ENCODE data around the gene DIPK1A.

The DIPK1A gene

GRCh38 chr1:92803140-92803887, 157.9 kb downstream of the DIPK1A start:
- no peak for DNase-seq (ENCODE audit: low spot score)

- DNase-seq (ENCODE audit: low spot score), result no peak
These were observed 163.3 kb downstream of the DIPK1A start for GRCh38 chr1:92797961-92798360.

GRCh38 chr1:92797297-92797696, 164.0 kb downstream of the DIPK1A start:
- DNase-seq (ENCODE audit: low spot score), result no peak

- no peak for DNase-seq (ENCODE audit: low spot score)
These were observed 166.1 kb downstream of the DIPK1A start for GRCh38 chr1:92795166-92795565.

GRCh38 chr1:92792340-92792782, 168.9 kb downstream of the DIPK1A start:
- no peak for DNase-seq (ENCODE audit: low spot score)

Small RNAs within 50 kb of the gene (small RNA-seq; reads per million reads assigned to genes)
- gene RF00432, result 0 reads per million in 2 experiments
- 0 reads per million in 2 experiments for gene RN7SL692P
- 0 reads per million in 2 experiments for gene RNU6-210P
- 0 reads per million in 2 experiments for gene RNU6-970P
- gene SNORA66, result 11.5 to 20.1 reads per million in 2 experiments
- 0 reads per million in 2 experiments for gene SNORD21

Measured in SK-N-DZ (cell line).